ENCODE measurements around the gene HTR3B.

Gene HTR3B

DNA sequence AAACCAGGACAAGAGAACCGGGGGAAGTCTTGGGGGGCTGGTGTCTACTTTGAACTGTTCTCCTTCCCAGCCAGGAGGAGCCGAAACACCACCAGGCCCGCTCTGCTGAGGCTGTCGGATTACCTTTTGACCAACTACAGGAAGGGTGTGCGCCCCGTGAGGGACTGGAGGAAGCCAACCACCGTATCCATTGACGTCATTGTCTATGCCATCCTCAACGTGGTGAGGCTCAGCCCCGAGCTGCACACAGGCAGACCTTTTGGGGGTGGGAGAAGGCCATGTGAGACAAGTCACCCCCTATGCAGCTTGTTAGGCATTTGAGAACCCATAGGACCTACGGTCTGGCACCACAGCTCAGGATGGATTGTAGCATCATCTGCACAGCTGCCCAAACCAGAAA, 73.1 kb downstream of the HTR3B start:
- no peak overlapping the region for H3K4me3 ChIP-seq (ENCODE audit: low read depth, low read length)
- TF ChIP-seq, protein P1, sequence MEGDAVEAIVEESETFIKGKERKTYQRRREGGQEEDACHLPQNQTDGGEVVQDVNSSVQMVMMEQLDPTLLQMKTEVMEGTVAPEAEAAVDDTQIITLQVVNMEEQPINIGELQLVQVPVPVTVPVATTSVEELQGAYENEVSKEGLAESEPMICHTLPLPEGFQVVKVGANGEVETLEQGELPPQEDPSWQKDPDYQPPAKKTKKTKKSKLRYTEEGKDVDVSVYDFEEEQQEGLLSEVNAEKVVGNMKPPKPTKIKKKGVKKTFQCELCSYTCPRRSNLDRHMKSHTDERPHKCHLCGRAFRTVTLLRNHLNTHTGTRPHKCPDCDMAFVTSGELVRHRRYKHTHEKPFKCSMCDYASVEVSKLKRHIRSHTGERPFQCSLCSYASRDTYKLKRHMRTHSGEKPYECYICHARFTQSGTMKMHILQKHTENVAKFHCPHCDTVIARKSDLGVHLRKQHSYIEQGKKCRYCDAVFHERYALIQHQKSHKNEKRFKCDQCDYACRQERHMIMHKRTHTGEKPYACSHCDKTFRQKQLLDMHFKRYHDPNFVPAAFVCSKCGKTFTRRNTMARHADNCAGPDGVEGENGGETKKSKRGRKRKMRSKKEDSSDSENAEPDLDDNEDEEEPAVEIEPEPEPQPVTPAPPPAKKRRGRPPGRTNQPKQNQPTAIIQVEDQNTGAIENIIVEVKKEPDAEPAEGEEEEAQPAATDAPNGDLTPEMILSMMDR (IDR thresholded peaks at IDR 0.05; ENCODE audit: borderline replicate concordance, insufficient read depth, low read depth, low read length) = no peak

DNA sequence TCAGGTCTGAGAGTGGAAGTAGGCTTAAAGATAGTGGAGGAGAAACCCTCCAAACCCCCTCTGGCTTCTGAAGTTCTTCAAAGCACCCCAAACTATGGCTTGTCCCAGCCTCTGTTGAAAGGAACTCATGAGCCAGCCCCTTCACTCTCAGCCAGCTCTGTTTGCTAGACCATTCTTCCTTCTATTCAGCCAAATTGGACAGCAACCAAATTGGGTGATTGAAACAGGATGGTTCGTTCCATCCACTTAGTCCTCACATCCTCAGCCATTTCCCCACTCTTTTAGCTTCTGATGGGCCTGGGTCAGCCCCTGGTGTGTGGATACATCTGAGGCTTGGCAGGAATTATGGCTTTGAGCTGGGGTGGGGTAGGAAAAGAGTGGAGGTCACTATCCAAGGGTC, 74.8 kb downstream of the HTR3B start:
- TF ChIP-seq, protein P1 (IDR thresholded peaks at IDR 0.05; ENCODE audit: borderline replicate concordance, insufficient read depth, low read depth, low read length) = no peak

DNA sequence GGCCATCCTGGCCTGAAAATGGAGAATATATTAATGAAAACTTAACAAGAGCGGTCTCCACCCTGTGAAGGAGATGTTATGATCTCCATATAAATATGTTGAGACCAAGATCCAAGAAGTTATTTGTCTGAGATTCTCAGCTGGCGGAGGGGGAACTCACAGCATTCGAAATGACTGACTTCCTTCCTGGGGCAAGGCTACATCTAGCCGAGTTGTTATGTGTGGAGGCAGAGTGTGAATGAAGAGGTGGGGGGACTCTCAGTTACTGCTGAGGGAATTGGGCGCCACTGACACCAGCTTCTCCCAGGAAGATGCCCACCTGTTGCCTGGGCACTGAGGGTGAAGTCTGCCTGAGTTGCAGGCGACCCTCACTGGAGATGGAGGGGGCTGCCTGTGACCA, 76.2 kb downstream of the HTR3B start:
- TF ChIP-seq, protein P1 (IDR thresholded peaks at IDR 0.05; ENCODE audit: borderline replicate concordance, insufficient read depth, low read depth, low read length) = no peak
- H3K4me3 ChIP-seq (ENCODE audit: low read depth, low read length) = no peak overlapping the region

More for the DNA sequence above, 74.8 kb downstream of the HTR3B start:
- H3K4me3 ChIP-seq (ENCODE audit: low read depth, low read length) = no peak overlapping the region

DNA sequence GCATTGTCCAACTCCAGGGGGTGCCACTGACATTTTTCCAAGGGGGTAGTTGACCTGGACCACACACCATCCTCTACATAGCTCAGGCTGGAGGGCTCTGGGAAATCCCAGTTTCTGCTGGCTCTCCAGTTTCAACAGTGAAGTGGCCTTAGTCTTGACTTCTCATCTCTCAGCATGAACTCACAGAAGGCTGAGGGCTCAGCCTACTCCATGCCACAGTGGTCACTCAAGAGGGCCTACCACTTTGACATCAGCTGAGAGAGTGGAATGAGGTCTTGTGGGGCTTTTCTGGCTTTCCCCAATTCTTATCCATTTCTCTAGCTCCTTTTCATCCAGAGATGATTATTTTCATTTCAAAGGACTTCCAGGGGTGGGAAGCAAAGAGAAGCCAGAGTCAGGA, 77.7 kb downstream of the HTR3B start:
- TF ChIP-seq, protein P1 (IDR thresholded peaks at IDR 0.05; ENCODE audit: borderline replicate concordance, insufficient read depth, low read depth, low read length) = no peak
- H3K4me3 ChIP-seq (ENCODE audit: low read depth, low read length) = no peak overlapping the region

DNA sequence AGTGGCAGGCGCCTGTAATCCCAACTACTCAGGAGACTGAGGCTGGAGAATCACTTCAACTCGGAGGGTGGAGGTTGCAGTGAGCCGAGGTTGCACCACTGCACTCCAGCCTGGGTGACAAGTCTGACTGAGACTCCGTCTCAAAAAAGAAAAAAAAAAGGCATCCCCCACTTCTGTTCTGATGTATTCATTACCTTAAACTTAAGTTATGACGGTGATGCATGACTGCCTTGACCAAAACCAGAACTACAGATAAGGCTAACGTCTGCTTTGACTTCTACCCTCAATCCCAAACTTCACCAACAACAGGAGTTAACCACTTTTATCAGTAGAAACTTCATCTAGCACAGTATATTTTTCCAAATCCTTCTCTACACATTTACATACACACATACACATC, 80.2 kb downstream of the HTR3B start:
- TF ChIP-seq, protein P1 (IDR thresholded peaks at IDR 0.05; ENCODE audit: borderline replicate concordance, insufficient read depth, low read depth, low read length) = no peak

DNA sequence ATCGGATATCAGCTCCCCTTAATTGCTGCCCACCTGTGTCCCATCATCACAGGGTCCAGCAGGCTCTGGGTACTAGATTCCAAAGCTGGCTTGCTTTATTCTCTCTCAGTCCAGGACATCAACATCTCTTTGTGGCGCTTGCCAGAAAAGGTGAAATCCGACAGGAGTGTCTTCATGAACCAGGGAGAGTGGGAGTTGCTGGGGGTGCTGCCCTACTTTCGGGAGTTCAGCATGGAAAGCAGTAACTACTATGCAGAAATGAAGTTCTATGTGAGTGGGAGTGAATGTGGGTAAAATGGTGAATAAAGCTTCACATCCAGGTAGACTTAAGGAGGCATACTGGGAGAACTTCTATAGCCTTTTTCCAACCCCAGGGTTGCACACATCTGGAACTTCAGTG, 81.3 kb downstream of the HTR3B start:
- TF ChIP-seq, protein P1 (IDR thresholded peaks at IDR 0.05; ENCODE audit: borderline replicate concordance, insufficient read depth, low read depth, low read length) = no peak
- no peak overlapping the region for H3K4me3 ChIP-seq (ENCODE audit: low read depth, low read length)

More for the DNA sequence above, 80.2 kb downstream of the HTR3B start:
- no peak overlapping the region for H3K4me3 ChIP-seq (ENCODE audit: low read depth, low read length)

DNA sequence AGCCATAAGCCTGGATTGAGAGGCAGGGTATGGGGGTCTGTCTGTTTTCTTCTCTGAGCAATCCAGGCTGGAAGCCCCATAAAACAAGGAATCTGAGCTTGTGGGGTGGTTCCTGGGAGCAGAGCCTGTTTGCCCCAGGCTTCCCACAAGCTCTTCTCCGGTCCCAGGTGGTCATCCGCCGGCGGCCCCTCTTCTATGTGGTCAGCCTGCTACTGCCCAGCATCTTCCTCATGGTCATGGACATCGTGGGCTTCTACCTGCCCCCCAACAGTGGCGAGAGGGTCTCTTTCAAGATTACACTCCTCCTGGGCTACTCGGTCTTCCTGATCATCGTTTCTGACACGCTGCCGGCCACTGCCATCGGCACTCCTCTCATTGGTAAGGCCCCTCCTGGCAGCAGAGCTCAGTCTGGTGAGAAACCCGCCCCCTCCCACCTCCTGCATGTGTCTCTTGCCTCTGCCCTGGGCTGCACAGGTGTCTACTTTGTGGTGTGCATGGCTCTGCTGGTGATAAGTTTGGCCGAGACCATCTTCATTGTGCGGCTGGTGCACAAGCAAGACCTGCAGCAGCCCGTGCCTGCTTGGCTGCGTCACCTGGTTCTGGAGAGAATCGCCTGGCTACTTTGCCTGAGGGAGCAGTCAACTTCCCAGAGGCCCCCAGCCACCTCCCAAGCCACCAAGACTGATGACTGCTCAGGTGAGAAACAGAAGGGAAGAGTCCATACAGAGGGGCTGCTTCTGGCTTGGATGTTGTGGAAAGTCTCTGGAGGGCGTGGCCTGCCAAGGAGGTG, 82.0 kb downstream of the HTR3B start:
- TF ChIP-seq, protein P1 (IDR thresholded peaks at IDR 0.05; ENCODE audit: borderline replicate concordance, insufficient read depth, low read depth, low read length) = no peak
- no peak overlapping the region for H3K4me3 ChIP-seq (ENCODE audit: low read depth, low read length)
